Stimulated activated CD4-positive, alpha-beta T cell treated with anti-CD3 and anti-CD28 coated beads, Interleukin-1b, Interleukin-23, amount 100 ng/mL, for 4 hours (primary cell): Measurements from ENCODE around the gene NRL.

Source experiments
- DNase-seq, 2 donors: peaks; one replicate each; pipeline ENCODE4 v3.0.0-alpha.2; 2020; ENCODE audit warnings: low read depth in 2 of 2

Gene NRL

DNA sequence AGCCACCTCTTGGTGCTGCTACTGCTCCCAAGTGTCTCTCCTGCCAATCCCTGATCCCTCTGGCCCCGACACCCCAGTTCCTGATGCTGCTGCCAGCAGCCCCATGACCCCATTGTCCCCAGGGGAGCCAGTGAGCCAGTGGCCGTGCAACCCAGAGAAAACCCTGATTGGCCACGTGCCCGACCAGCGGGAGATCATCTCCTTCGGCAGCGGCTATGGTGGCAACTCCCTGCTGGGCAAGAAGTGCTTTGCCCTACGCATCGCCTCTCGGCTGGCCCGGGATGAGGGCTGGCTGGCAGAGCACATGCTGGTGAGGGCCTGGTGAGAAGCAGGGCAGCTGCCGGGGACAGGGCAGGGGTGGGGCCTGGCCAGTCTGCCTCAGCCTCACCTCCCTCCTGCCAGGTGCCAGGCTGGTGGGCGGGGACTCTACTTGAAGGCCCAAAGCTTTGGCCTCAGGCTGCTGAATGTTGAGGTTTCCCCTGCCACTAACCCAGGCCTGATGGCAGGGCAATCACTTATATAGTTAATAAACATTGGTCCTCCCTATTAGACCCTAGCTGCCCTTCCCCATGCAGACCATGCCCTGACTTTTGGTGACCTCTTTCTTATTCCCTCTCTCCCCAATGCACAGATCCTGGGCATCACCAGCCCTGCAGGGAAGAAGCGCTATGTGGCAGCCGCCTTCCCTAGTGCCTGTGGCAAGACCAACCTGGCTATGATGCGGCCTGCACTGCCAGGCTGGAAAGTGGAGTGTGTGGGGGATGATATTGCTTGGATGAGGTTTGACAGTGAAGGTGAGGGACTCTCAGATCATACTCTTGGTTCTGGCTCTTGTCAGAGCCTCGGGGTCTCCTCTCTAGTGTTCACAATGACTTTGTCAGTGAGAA lies 15.6 kb downstream of the NRL start:
- no peak for DNase-seq

DNA sequence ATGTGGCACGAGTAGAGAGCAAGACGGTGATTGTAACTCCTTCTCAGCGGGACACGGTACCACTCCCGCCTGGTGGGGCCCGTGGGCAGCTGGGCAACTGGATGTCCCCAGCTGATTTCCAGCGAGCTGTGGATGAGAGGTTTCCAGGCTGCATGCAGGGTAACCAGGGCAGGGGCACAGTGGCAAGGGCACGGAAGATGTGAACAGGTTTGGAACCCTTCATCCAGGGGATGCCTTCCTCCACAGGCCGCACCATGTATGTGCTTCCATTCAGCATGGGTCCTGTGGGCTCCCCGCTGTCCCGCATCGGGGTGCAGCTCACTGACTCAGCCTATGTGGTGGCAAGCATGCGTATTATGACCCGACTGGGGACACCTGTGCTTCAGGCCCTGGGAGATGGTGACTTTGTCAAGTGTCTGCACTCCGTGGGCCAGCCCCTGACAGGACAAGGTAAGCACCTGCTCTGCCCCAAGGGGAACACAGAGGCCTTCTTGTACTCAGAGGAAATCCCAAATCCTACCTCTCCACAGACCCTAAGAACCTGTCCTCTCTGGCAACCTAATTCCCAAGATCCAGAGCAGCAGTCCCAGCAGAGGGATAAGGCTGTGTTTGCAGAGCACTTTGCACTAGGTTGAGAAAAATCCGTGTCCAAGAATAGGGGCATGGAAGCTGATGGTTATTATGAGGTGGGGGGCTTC lies 16.4 kb downstream of the NRL start:
- DNase-seq: no peak

DNA sequence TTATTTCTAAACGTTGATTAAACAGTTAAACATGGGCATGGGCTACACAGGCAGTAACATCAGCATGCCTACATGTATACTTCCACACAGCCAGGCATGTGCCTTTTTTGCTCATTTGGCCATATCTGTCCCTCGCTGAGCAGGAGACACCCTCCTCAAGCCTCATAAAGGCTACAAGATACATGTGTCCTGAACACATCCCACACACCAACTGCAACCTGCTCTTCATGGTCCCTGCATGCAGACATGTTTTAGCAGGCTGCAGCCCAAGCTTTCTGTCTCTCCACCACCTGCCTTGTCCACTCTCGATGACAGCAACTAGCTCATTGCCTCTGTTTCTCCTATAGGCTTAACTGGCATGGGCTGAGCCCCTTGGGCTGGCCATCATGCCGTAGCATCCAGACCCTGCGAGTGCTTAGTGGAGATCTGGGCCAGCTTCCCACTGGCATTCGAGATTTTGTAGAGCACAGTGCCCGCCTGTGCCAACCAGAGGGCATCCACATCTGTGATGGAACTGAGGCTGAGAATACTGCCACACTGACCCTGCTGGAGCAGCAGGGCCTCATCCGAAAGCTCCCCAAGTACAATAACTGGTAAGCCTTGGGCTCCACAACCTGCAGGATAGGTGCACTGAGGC lies 18.1 kb downstream of the NRL start:
- no peak for DNase-seq

DNA sequence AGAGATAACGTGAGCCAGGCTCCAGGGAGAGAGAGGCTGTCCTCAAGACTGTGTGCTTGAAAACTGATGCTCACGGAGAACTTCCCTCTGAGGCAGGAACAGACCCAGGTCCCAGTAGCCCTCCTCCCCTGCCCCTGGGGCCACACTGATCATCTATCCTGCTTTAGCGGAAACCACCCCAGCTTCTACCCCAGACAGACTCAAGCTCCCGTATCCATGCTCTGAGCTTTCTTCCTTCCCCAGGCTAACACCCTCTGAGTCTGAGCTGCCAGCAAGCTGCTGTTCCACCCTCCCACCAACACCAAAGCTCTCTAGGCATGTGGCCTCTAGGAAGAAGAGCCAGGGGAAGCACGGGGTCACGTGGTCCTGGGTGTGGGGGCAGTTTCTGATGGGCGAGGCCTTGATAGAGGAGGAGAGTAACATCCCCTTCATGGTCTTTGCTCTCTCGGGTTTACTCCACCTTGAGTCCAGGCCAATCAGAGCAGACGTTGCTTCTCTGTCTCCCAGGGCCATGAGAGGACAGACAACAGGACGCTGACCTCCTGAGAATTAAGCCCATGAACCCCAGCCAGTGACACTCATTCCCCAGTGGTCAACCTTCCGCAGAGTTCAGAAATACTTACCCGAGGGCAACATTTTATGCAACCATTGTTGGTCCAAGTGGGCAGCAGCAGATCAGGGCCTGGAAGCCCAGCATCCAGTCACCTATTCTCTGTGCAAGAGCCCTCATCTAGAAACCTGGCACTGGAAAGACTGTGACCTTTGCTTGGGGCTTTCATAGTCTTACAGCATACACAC lies 19.3 kb downstream of the NRL start:
- peak in 1 of 2 donors; percentile 50 for DNase-seq

DNA sequence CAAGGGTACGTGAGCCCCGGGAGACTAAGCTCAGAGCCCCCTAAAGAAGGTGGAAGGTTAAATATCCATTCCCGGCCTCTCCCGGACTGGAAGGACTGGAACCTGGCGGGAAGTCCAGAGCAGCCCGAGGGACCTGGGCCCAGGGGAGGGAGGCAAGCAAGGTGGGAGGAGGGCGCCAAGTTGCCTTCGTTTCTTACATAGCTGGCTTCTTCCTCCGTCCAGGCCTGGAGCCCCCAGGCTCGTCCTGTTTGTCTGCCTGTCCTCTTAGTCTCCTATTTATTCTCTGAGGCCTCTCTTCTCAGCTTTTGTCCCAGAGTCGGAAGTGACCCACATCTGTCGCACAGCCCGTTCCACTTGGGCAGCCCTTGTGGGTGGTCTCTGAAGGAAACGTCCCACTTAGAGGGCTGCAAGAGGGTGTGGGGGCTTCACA lies 19.9 kb downstream of the NRL start:
- DNase-seq: no peak

DNA sequence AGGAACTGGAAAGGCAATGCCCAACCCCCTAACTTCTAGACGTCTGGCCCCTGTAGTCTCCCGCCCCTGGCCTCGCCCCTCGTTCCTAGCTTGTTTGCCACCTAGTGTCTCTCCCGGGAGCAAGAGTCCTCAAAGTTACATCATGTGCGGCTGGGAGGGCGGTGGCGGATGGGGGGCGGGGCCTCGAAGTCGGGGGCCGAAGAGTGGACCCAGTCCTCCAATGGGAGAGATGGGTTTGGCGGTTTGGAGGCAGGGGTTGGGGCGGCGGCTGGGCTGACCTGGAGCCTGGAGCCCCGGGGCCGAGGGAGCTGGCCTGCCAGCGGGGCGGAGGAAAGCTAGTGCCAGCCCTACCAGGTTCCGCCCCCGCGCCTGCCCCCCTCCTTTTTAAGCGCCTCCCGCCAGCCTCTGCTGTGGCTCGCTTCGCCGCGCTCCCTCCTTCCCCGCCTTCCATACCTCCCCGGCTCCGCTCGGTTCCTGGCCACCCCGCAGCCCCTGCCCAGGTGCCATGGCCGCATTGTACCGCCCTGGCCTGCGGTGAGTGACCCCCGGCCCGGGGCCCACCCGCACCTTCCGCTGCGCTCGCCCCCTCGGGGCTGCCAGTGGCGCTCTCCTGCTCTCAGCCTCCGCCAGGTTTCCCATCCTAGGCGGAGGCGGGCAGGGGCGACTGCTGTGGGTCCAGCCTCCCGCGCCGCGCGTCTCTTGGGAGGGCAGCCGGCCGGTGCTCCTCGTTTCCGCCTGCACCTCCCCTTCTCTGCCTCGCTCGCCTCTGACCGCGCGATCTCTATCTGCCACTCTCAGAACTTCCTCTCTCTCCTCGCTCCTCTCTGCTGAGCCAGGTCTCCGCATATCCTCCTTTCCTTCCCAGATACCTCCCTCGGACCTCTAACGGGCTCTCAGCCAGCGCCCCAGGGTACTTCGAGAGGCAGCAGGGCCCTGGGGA lies 20.6 kb downstream of the NRL start, which contains the start of gene PCK2:
PCK2 (plus strand) TSS at position 411 of the 940 bp plus-strand sequence; CDS start at position 506, 95 bp downstream.
- DNase-seq: peak; percentile 70 to 88

DNA sequence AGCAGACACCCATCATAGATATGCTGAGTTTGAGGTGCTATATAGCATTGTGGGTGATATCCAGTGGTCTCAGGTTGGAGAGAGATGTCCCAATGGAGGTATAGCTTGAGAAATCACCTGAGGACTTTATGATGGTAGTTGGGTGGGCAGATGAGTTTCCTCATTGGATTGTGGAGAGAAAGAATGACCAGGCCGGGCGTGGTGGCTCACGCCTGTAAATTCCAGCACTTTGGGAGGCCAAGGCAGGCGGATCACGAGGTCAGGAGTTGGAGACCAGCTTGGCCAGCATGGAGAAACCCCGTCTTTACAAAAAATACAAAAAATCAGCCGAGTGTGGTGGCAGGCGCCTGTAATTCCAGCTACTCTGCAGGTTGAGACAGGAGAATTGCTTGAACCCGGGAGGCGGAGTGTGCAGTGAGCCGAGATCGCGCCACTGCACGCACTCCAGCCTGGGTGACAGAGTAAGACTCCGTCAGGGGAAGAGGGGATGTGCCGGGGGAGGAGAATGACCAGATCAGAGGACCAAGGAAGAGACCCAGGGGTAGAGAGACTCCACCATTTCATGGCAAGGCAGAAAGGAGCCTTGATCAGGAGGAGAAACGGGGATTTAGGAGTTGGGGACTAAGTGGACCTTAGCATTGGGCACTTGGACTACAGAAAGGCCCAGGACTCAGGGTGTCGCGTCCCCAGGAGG lies 21.4 kb downstream of the NRL start:
- no peak for DNase-seq

DNA sequence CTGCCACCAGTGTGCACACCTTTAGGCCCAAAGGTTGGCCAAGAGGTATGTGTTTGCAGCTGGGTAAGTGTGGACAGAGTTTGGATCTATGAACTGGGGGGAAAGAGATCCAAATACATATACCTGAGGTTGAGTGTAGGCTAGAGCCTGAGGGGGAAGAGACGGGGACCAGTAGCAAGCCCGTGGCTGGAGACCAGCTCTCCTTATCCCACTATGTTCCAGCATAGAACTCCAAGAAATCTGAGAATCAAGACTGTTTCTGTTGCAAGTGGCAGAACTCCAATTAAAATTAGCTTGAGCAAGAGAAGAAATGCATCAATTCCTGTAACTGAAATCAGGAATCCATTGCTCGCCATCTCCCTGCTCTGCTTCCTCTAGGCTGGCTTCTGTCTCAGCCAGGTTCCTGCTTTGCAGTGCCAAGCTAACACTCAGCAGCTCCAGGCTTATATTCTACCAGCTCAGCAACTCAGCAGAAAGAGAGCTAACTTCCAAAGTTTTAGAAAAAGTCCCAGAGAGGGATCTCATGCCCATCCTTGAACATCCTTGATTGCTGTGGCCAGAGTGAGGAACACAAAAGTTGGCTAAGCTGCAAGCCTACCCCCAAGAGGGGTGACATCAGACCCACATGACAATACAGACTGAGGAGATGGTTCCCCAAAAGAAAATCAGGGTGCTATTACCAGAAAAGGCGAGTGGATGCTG lies 22.1 kb downstream of the NRL start:
- DNase-seq: no peak

DNA sequence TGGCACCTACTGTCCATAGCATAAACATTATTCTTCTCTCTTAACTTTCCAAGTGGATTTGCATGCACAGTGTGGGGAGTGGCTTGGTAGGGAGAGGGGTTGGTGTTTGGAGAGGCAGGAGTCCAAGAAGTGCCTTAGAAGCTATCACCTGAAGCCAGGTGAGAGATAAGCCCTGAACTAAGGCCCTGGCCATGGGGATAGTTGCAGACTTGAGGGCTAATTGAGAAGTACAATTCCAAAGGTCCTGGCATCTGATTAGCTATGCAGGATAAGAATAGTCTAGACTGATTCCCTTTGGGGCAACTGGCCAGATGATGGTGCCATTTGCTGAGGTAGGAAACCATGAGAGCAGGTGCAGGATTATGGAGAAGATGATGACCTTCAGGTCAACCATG lies 22.6 kb downstream of the NRL start:
- DNase-seq: no peak

DNA sequence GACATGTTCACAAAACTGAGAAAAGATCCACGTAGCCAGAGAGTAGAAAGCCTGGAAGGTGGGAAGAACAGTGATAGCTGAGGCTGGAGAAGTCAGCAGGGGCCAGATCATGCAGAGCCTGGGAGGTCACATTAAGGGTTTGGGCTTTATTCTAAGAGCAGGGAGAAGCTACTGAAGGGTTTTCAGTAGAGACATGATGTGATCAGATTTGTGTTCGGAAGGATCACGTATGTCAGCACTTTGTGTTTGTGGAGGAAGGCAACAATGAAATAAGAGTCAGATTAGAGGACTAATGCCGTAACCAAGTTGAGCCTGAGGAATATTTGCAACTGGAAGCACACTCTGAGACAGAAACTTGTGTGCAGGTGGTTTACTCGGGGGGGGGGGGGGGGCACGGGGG lies 24.9 kb downstream of the NRL start:
- no peak for DNase-seq

DNA sequence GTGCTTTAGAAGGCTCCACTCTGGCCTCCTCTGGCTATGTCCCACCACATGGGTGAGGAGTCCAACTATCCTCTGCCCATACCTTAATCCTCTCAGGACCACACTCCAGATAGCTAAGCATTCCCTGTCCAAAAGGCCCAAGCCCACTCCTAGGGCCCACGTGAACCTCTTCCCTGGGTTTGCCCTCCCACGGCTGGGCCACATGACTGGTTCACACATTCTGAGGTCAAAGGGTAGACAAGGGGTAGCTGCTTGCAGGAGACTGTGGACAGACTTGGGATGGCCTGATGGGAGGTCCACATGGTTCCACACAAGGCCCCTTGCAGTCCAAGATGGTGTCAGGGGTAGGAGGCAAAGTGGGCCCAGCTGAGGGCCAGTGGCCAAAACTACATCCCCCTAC lies 26.7 kb downstream of the NRL start:
- no peak for DNase-seq

DNA sequence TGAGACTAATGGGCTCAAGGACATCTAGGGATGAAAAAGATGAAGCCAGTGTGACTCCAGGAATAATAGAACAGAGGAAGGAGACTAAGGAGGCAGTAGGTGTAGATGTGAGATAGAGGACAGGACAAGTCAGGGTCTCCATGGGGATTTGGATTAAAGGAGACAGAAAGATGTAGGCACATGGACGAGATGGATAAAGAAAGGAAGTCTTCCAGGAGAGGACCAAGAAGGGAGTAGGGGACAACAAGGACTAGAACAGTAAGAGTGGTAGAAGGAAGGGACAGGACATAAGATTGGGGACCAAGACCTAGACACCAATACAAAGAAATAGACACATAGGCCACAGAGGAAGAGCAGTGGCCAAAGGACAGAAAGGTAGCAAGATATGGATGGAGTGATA lies 27.7 kb downstream of the NRL start:
- no peak for DNase-seq

DNA sequence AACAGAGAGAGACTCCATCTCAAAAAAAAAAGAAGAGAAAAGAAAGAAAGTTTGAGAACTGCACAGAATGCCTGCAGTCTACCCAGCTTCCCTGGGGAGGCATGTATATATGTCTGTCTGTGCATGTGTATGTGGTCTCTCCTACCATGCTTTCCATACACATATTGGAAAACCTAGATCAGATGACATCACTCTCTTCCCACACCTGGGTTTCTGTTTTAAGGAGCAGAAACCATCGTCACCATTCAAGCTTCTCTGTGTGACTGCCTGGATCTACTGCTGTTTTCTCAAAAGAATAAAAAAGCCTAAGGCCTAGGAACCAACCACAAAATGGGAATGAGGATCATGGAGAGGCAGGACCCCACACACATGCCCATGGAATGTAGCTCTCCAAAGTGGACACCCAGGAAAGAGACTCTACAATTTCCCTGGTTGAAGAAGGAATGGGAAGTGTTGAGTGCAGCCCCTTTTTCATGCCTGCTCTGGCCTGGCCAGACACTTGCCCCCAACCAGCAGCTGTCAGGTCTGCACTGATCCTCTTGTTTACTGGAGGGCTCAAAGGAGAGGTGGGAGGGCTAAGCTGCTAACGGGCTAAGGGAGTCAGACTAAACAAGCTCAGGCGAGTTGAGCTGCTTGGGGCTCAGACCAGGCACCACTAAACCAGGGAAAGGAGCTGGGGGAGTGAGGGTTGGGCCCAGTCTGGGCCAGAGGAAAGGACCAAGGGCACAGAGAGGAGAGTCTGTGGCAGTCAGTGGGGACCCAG lies 28.4 kb downstream of the NRL start:
- DNase-seq: no peak

DNA sequence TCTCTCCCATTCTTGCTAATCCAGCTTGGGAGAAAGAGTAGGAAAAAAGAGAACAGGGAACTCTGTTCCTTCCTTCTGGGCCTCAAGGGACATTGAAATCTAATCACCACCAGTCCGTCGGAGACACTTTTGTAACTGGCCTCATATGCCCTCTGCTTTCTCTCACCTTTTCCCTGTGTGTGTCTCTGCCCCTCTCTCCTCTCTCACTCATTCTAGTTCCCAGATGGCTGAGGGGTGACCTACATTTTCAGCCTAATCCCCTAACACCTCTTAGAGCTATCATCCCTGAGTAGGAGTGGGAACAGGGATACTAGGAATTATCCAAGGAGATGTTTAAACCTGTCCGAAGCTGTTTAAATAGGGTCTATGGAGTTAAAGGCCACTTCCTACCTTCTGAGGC lies 29.5 kb downstream of the NRL start:
- DNase-seq: no peak

DNA sequence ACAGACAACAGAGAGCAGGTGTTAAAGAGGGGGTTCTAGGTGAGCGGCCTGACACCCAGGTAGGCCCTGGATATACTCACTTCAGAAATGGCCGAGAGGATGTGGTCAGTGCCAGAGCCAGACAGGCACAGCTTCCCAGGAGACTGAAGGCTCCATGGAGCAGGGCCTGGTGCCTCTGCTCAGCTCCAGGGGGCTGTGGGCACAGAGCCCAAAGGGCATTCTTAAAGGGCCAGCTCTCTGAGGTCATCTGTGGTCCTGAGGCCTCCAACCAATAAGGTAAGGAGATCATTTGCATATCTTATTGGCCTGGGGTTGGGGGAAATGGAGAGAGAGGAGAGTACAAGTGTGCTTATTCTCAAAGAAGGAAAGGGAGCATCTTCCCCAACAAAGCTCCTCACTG lies 30.3 kb downstream of the NRL start:
- DNase-seq: no peak

DNA sequence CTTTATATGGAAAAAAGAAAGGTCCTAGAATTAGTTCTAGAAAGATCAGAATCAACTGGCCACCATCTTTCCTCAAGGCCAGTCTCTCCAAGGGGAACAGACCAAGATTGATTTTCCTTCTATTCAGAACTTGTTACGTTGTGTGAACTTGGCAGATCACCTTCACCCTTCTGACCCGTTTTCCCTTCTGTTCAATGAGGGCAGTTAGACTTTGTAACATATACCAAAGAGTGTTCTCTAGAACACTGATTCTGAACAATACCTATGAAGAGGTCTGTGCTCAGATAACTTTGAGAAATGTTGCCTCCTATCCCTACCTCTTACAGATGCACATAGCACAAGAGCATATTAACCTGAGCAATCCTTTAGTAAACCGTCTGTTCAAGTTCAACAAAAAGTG lies 31.3 kb downstream of the NRL start:
- DNase-seq: no peak

DNA sequence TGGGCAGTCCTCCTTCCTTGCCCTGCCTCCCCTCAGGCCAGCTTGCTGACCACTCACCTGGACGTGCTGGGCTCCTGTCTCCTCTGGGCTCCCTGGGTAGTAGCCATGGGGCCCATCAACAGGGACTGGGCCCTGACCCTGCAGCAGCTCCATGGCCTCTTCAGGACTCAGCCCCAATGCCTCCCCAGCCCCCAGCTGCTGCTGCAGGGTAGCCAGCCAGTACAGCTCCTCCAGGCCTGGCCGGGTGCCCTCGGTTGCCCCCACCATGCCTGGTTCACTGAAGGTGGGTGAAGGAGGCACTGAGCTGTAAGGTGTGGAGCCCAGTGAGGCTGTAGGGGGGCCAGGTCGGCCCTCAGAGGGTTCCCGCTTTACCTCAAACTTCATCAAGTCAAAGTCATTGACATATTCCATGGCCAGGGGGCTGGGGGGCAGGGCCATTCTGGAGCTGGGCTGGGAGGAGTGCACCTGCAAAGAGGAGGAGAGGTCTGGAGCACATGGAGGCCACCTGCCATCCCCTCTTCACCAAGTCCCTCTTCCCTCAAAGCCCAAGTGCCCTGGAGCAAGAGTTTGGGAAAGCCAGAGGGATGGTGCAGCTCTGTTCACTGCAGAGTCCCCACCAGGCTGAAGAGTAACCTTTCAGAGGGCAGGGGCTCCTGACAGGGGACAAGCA lies 32.2 kb downstream of the NRL start:
- DNase-seq: no peak

DNA sequence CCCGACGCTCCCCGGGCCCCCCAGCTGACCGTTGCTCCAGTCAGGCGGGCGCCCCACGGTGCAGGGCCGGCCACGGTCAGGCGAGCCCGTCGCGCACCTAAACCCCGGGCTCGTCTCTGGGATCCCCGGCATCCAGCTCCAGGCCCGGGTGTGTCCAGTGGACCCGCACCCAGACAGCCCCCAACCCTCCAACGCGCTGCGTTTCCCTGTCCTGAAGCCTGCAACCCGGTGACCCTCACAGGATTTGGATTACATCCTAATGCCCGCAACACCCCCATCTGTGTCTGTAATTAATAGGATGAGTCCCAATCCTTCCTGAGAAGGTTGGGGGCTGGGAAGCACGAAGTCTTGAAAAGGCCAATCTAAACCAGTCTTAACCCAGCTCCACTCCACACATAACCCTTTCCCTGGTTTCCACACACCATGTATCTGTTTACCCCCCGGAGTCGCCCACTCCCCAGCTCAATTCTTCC lies 33.0 kb downstream of the NRL start:
- no peak for DNase-seq
